GM18526 (cell line): ENCODE results near the gene LRRC72.

ENCODE experiments used
- POLR2A ChIP-seq: IDR thresholded peaks from 3 replicates; pipeline ENCODE4 v1.6.1; 2011; ENCODE audit not compliant: insufficient read length; ENCODE audit errors: extremely low read depth

LRRC72 gene

DNA sequence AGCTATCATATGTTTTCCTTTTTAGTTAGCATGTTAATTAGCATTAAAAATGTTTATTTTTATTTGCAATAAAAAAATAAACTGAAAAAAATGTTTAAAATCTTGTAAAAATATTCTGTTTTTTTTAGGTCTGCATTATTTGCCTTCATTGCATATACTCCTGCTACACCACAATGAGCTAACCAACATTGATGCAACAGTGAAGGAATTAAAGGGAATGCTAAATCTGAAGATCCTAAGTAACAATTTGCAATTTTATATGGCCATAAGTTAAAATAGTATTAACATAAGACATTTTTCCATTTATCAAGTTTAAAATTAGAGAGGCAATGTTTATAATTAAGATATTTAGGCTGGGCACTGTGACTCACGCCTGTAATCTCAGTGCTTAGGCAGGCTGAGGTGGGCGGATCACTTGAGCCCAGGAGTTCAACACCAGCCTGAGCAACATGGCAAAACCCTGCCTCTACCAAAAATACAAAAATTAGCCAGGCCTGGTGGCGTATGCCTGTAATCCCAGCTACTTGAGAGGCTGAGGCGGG, 32.2 kb downstream of the LRRC72 start:
- TF ChIP-seq POLR2A, result no peak

DNA sequence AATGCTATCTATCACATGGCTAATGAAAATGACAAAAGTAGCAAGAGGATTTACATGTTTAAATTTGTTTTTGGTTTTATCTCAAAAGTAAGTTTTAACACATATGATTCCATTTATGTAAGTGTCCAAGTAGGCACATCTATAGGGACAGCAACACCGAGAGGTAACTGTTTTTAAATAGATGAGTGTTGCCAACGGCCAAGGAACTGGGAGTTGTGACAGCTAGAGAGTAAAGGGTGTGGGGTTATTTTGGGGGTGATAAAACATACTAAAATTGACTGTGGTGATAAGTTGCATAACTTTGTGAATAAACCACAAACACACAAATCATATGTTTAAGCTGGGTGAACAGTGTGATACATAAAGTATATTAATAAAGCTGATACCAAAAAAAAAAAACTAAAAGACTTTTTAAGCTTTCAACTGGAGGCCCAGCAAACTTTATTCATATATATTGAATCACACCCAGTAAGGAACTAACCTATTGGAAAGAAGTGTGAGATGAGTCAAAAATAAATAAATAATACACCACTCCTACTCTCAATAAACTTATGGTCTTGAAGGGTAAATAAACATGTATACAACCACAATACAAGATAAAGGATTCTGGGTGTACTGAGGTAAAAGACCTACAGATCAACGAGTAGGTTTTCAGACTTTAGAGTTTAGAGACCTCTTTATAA, 33.0 kb downstream of the LRRC72 start:
- no peak for TF ChIP-seq POLR2A

- no peak for TF ChIP-seq POLR2A
Observed at GRCh38 chr7:16561943-16562342, 35.3 kb downstream of the LRRC72 start.

- TF ChIP-seq POLR2A, result no peak
Observed at GRCh38 chr7:16562456-16563220, 36.0 kb downstream of the LRRC72 start.

GRCh38 chr7:16563281-16564022, 36.8 kb downstream of the LRRC72 start:
- no peak for TF ChIP-seq POLR2A

- no peak for TF ChIP-seq POLR2A
Observed at GRCh38 chr7:16564023-16564380, 37.4 kb downstream of the LRRC72 start.

DNA sequence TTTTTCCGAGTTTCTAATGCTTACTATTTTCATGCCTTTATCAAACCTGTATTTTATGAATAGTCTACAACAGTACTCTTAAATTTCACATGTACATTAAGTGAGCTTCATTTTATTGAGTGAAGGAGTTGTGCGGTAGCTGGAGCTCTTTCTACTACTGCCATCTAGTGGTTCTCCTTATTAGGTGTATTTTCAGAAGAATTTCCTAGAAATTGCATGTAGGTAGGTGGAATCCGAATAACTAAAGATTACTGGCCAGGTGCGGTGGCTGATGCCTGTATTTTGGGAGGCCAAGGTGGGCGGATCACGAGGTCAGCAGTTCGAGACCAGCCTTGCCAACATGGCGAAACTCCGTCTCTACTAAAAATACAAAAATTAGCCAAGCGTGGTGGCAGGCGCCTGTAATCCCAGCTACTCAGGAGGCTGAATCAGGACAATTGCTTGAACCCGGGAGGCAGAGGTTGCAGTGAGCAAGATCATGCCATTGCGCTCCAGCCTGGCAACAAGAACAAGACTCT, 38.3 kb downstream of the LRRC72 start:
- no peak for TF ChIP-seq POLR2A

- no peak for TF ChIP-seq POLR2A
Observed at GRCh38 chr7:16571941-16572340, 45.3 kb downstream of the LRRC72 start.

GRCh38 chr7:16579216-16579615, 52.6 kb downstream of the LRRC72 start:
- no peak for TF ChIP-seq POLR2A

DNA sequence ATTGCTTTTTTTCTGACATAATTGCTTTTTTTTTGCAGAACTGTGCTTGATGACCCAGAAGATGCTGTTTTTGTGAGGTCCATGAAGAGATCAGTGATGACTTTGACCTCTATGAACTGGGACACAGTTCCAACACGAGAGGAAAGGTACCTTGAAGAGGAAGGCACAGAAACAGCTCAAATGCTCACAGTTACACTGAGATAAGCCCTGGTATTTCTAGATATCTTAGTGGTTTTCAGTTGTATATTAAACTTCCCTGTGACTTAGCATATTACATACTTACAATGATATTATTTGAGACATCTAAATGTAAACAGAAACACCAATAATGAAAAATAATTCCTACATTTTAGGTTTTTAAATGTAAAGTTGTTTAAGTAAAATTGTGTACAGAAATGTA, 54.7 kb downstream of the LRRC72 start:
- TF ChIP-seq POLR2A, result no peak

DNA sequence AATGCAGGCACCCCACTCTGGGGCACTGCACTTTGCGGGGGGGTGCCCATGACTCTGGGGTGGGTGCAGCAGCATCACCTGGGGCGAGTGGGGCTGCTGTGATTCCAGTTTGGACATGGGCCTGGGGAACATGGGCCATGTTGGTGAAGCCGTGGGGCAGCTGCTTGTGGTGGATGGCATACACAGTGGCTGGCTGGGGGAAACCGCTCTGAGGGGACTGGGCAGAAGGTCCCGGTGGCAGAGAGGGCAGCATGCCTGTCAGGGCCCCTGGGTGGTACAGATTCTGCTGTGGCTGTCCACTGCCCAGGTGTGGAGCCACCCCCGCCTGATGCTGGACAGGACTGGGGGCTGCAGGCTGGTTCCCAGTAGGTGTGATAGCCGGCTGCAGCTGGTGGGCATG, 57.2 kb downstream of the LRRC72 start:
- no peak for TF ChIP-seq POLR2A

DNA sequence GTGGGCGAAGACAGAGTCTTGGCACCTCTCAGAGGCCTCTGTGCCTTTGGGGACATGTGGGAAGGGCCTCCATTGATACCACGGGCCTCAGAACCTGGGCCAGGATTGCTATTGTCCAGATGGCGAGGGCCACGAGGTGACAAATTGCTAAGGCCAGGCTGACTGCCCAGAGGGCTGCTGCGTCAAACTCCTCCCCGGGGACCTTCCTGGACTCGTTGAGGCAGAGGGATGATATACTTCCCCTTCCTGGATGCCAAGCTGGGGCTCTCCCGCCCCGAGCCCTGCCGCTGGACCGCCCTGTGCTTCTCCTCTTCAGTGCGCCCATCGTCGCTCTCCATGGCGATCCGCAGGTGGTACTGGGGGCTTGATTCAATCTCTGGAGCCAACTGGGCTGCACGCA, 58.9 kb downstream of the LRRC72 start:
- TF ChIP-seq POLR2A, result no peak

- no peak for TF ChIP-seq POLR2A
Observed at GRCh38 chr7:16586081-16586874, 59.7 kb downstream of the LRRC72 start.

GRCh38 chr7:16587129-16587528, 60.5 kb downstream of the LRRC72 start:
- no peak for TF ChIP-seq POLR2A

DNA sequence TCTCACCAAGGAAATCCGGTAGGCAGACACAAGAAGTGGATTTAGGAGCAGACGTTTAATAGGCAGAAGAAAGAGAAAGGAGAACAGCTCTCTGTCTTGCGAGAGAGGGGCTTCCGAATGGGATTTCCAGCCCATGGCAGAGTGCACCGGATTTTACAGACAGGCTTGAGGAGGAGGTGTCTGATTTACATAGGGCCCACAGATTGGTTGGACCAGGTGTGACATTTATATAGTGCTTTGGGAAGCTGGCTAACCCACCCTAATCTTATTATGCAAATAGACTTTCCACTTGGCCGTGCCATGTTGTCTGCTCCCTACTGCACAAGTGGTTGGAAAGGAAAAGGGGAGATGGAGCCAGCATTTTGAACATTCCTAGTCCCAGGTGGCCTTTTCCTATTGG, 61.2 kb downstream of the LRRC72 start:
- no peak for TF ChIP-seq POLR2A
